HepG2 (cell line): Measurements from ENCODE around the gene KIAA1549. TPM values are rescaled to one million over a fixed set of nuclear protein-coding genes. Genes with fewer than 3 reads are reported as not detected.

Experiments used
- ATAC-seq: fragments of 200-7000 bp; cut with Tn5 transposase; 3 replicates; pipeline ENCODE4 v1.9.1; 2020; ENCODE audit warnings: mild to moderate bottlenecking, moderate library complexity
- BruUV-seq: library from RNA; stranded (reverse); fragments of 400-500 nt; replicated peaks from 2 replicates; lab custom pipeline; 2021; lab: Mats Ljungman, UMichigan
- CTCF ChIA-PET: fragments of 300-600 bp; formaldehyde crosslinking; extraction: SDS; loops from one replicate; lab custom pipeline; 2021; ENCODE audit warnings: low total read pairs, inconsistent platforms, low intra/inter-chr PET ratio; lab: Yijun Ruan, JAX
- POLR2A ChIA-PET: fragments of 350-600 bp; sonication (Branson Sonifier 250); formaldehyde crosslinking; loops from one replicate; lab custom pipeline; 2020; ENCODE audit warnings: antibody characterized with exemption, inconsistent platforms; lab: Yijun Ruan, JAX
- DNase-seq: peaks from one replicate; pipeline ENCODE4 v3.0.0-alpha.2; 2015; ENCODE audit warnings: low spot score
- FAIRE-seq: peaks from 3 replicates; lab custom pipeline; 2011; peaks lifted over from hg19 to GRCh38; lab: Jason Lieb, UNC
- H2AFZ ChIP-seq: one replicate; pipeline ENCODE4 v1.6.1; 2011; ENCODE audit warnings: low read length, inconsistent platforms
- H3K27ac ChIP-seq: fragments of 300-600 bp; 3 replicates; pipeline ENCODE4 v1.8.0; 2011; ENCODE audit warnings: mixed run types, mild to moderate bottlenecking, mixed read lengths, low read length, inconsistent platforms; ENCODE audit not compliant: insufficient read depth; ENCODE audit errors: extremely low read length
- H3K27me3 ChIP-seq, 2 experiments: fragments of 200-600 bp in 1 of 2; 2 replicates in 1 of 2; 3 replicates in 1 of 2; pipeline versions ENCODE4 v1.6.0 to v1.8.0; 2011; ENCODE audit warnings: low read length in 2 of 2, mild to moderate bottlenecking in 2 of 2, moderate library complexity in 2 of 2, inconsistent platforms in 1 of 2; ENCODE audit not compliant: insufficient read depth in 2 of 2, control insufficient read depth in 1 of 2
- H3K36me3 ChIP-seq, 2 experiments: fragments of 200-600 bp in 1 of 2; replicated peaks in 1 of 2; 2 replicates in 1 of 2; 3 replicates in 1 of 2; pipeline versions ENCODE4 v1.5.1 to v1.8.0; 2011; ENCODE audit warnings: low read length in 2 of 2, inconsistent platforms in 1 of 2; ENCODE audit not compliant: insufficient read depth in 2 of 2, control insufficient read depth in 1 of 2
- H3K4me1 ChIP-seq: 2 replicates; pipeline ENCODE4 v1.5.1; 2012; ENCODE audit warnings: low read length, inconsistent platforms; ENCODE audit not compliant: insufficient read depth
- H3K4me2 ChIP-seq: 2 replicates; pipeline ENCODE4 v1.6.0; 2011; ENCODE audit warnings: low read depth, low read length, inconsistent platforms
- H3K4me3 ChIP-seq, 3 experiments: fragments of 200-600 bp in 1 of 3; sonication (generic), shearing (Covaris generic) in 1 of 3; replicated peaks in 1 of 3; 2 replicates each; pipeline ENCODE4 v1.5.1; 2011 to 2016; ENCODE audit warnings: low read length in 3 of 3, inconsistent platforms in 2 of 3, low read depth in 2 of 3, mild to moderate bottlenecking in 2 of 3, control low read depth in 1 of 3, mixed read lengths in 1 of 3; ENCODE audit not compliant: insufficient read depth in 1 of 3
- H3K79me2 ChIP-seq: one replicate; pipeline ENCODE4 v1.6.1; 2011; ENCODE audit warnings: low read length, inconsistent platforms; ENCODE audit not compliant: insufficient read depth
- H3K9ac ChIP-seq: 2 replicates; pipeline ENCODE4 v1.6.0; 2011; ENCODE audit warnings: mild to moderate bottlenecking, low read depth, low read length, inconsistent platforms; ENCODE audit not compliant: insufficient read depth
- H3K9me3 ChIP-seq: 2 replicates; pipeline ENCODE4 v1.5.1; 2012; ENCODE audit warnings: mild to moderate bottlenecking, low read length
- H4K20me1 ChIP-seq: 2 replicates; pipeline ENCODE4 v1.6.0; 2011; ENCODE audit warnings: inconsistent platforms, mild to moderate bottlenecking, low read length, moderate library complexity; ENCODE audit not compliant: insufficient read depth
- FUBP1 ChIP-seq: sonication (generic); formaldehyde crosslinking; IDR thresholded peaks from 2 replicates; pipeline ENCODE4 v1.5.1; 2020; ENCODE audit warnings: missing genetic modification reagents, mild to moderate bottlenecking, borderline replicate concordance
- HNF4G ChIP-seq, 2 experiments: sonication (generic) in 1 of 2; formaldehyde crosslinking in 1 of 2; IDR thresholded peaks; 2 replicates each; pipeline versions ENCODE4 v1.4.0 to v1.6.1; 2011 to 2020; ENCODE audit warnings: borderline replicate concordance in 2 of 2, low read depth in 2 of 2, mild to moderate bottlenecking in 2 of 2, low read length in 1 of 2, missing genetic modification reagents in 1 of 2, moderate library complexity in 1 of 2
- KAT8 ChIP-seq: IDR thresholded peaks from 2 replicates; pipeline ENCODE4 v1.6.1; 2016; ENCODE audit warnings: missing genetic modification reagents, missing compliant biosample characterization
- TBX3 ChIP-seq: fragments of 450-650 bp; IDR thresholded peaks from 2 replicates; pipeline ENCODE4 v1.6.1; 2017; ENCODE audit warnings: antibody characterized with exemption, mild to moderate bottlenecking, inconsistent platforms, borderline replicate concordance
- TEAD3 ChIP-seq: optimal IDR thresholded peaks from 2 replicates; pipeline ENCODE3; 2016; ENCODE audit warnings: borderline replicate concordance
- ZNF326 ChIP-seq: sonication (generic); formaldehyde crosslinking; IDR thresholded peaks from 2 replicates; pipeline ENCODE4 v1.4.0; 2020; ENCODE audit warnings: missing genetic modification reagents, borderline replicate concordance
- ZNF362 ChIP-seq: sonication (generic); formaldehyde crosslinking; IDR thresholded peaks from 2 replicates; pipeline ENCODE4 v1.4.0; 2020; ENCODE audit warnings: missing genetic modification reagents, mild to moderate bottlenecking, borderline replicate concordance
- ZSCAN30 ChIP-seq: sonication (generic); formaldehyde crosslinking; IDR thresholded peaks from 2 replicates; pipeline ENCODE4 v1.5.0; 2020; ENCODE audit warnings: mild to moderate bottlenecking, missing genetic modification reagents
- WGBS: methylation state at CpG from one replicate; pipeline ENCODE4 v1.1.6; 2017; ENCODE audit warnings: low lambda C conversion rate; 5-methylcytosine and 5-hydroxymethylcytosine counted together
- in situ Hi-C: cut with HindIII; loops from 2 replicates; pipeline ENCODE4 v1.10.0; 2017; ENCODE audit warnings: low pct_unique_long_range_greater_than_20kb; ENCODE audit not compliant: extremely low pct_ligation_motif_present
- intact Hi-C: fragments of 100-400 bp; cut with micrococcal nuclease; formaldehyde crosslinking; loops from one replicate; pipeline ENCODE4 v1.10.0; 2022; ENCODE audit not compliant: unreplicated experiment
- polyA plus RNA-seq, 8 experiments: library from polyadenylated mRNA; depleted of rRNA in 3 of 8; stranded (reverse) in 7 of 8; unstranded in 1 of 8; fragments of >200 nt; fragmentation: Illumina TruSeq in 4 of 8; extraction: Trizol in 4 of 8; gene quantifications; 2 replicates each; pipeline versions ENCODE4 v1.2.1 to v1.2.3, GENCODE V29; 2011 to 2016; ENCODE audit warnings: low read depth in 4 of 8, missing spikeins in 1 of 8, mixed read lengths in 1 of 8; ENCODE audit not compliant: insufficient read depth in 1 of 8
- total RNA-seq, 5 experiments: library from RNA; depleted of rRNA; stranded (reverse); fragments of >200 nt; fragmentation: Illumina TruSeq; extraction: Trizol; gene quantifications; 2 replicates each; pipeline ENCODE4 v1.2.3, GENCODE V29; 2016; ENCODE audit warnings: low read depth in 1 of 5
- TF ChIP-seq, protein P1 (sequence below), 2 experiments: IDR thresholded peaks; 2 replicates each; pipeline ENCODE4 v1.6.1; 2011 to 2012; ENCODE audit warnings: low read length in 2 of 2, borderline replicate concordance in 1 of 2, low read depth in 1 of 2, mild to moderate bottlenecking in 1 of 2, moderate library complexity in 1 of 2
- TF ChIP-seq, protein P2 (sequence below): sonication (generic); formaldehyde crosslinking; IDR thresholded peaks from 2 replicates; pipeline ENCODE4 v1.8.0; 2022; ENCODE audit warnings: missing genetic modification reagents, low read depth, mild to moderate bottlenecking, borderline replicate concordance

Gene KIAA1549
- total and polyA plus RNA-seq, 2 of the 13 experiments (the other 11 are each of a cell fraction or from before 2014, with no cell fraction given), result 1.1 to 1.8 TPM

GRCh38 chr7:139023076-139023475 is 41.9 kb upstream of the KIAA1549 start:
- in situ Hi-C loops, result no loop called here
- no TSS peak for BruUV-seq
- no peak overlapping the region for H3K4me2 ChIP-seq
- H3K79me2 ChIP-seq, result no peaks in the 10 kb centered on the region
- CTCF ChIA-PET, result no interaction called here
- H3K27ac ChIP-seq, result no peak overlapping the region
- peaks cover 0 to 11% of the 10 kb centered on the region in 2 experiments; a peak in 3 of 5 replicates for H3K36me3 ChIP-seq
- no peak overlapping the region for H3K9ac ChIP-seq
- H2AFZ ChIP-seq, result no peak overlapping the region
- TF ChIP-seq, protein P1, sequence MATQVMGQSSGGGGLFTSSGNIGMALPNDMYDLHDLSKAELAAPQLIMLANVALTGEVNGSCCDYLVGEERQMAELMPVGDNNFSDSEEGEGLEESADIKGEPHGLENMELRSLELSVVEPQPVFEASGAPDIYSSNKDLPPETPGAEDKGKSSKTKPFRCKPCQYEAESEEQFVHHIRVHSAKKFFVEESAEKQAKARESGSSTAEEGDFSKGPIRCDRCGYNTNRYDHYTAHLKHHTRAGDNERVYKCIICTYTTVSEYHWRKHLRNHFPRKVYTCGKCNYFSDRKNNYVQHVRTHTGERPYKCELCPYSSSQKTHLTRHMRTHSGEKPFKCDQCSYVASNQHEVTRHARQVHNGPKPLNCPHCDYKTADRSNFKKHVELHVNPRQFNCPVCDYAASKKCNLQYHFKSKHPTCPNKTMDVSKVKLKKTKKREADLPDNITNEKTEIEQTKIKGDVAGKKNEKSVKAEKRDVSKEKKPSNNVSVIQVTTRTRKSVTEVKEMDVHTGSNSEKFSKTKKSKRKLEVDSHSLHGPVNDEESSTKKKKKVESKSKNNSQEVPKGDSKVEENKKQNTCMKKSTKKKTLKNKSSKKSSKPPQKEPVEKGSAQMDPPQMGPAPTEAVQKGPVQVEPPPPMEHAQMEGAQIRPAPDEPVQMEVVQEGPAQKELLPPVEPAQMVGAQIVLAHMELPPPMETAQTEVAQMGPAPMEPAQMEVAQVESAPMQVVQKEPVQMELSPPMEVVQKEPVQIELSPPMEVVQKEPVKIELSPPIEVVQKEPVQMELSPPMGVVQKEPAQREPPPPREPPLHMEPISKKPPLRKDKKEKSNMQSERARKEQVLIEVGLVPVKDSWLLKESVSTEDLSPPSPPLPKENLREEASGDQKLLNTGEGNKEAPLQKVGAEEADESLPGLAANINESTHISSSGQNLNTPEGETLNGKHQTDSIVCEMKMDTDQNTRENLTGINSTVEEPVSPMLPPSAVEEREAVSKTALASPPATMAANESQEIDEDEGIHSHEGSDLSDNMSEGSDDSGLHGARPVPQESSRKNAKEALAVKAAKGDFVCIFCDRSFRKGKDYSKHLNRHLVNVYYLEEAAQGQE (IDR thresholded peaks at IDR 0.05; ENCODE audit: borderline replicate concordance in 1 of 2, low read depth in 1 of 2, low read length in 2 of 2), result no peak
- TF ChIP-seq TBX3, result no peak
- no peaks in the 10 kb centered on the region for H3K9me3 ChIP-seq
- intact Hi-C loops, result no loop called here
- H3K4me3 ChIP-seq, result no peak overlapping the region
- 64% methylated on average over 5 of the region's 5 CpGs for WGBS
- ATAC-seq, result no peak
- H3K4me1 ChIP-seq, result no peaks in the 10 kb centered on the region
- no peak for DNase-seq
- H3K27me3 ChIP-seq, result no peaks in the 10 kb centered on the region
- no peaks in the 10 kb centered on the region for H4K20me1 ChIP-seq
- POLR2A ChIA-PET, result no interaction called here
- no peak for FAIRE-seq

DNA sequence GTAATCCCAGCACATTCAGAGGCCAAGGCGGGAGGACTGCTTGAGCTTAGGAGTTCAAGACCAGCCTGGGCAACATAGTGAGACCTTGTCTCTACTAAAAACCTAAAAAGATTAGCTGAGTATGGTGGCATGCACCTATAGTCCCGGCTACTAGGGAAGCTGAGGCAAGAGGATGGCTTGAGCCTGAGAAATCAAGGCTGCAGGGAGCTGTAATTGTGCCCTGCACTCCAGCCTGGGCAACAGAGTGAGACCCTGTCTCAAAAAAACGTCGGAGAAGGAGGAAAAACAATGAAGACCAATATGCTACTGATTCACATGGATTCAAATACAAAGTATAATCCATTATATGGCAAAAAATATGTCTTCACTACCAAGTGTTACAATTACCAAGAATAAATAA is 41.1 kb upstream of the KIAA1549 start:
- Histone ChIP-seq H4K20me1 (no peaks in the 10 kb centered on the region), H3K27me3 (no peaks in the 10 kb centered on the region), H3K9me3 (no peaks in the 10 kb centered on the region), H3K27ac (no peak overlapping the region), H3K4me1 (peaks cover 5% of the 10 kb centered on the region; the same call in 1 of the 2 replicates), H2AFZ (no peak overlapping the region), H3K4me2 (no peak overlapping the region), H3K36me3 (peaks cover 0 to 11% of the 10 kb centered on the region in 2 experiments; a peak in 3 of 5 replicates), H3K79me2 (no peaks in the 10 kb centered on the region), H3K9ac (no peak overlapping the region), H3K4me3 (no peak overlapping the region)
- intact Hi-C loops (no loop called here), in situ Hi-C loops (no loop called here)
- POLR2A ChIA-PET, result no interaction called here
- FAIRE-seq (no peak), ATAC-seq (no peak), DNase-seq (no peak)
- TF ChIP-seq FUBP1 (CRISPR knock-in tag), result no peak
- TF ChIP-seq ZNF362 (CRISPR knock-in tag), result no peak
- no peak for TF ChIP-seq ZNF326 (CRISPR knock-in tag)
- TF ChIP-seq, protein P2, sequence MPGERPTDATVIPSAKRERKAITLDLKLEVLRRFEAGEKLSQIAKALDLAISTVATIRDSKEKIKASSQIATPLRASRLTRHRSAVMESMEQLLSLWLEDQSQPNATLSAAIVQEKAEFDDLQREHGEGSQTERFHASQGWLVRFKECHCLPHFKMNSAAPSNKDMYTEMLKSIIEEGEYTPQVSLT (CRISPR knock-in tag), result no peak
- no peak for TF ChIP-seq TEAD3 (CRISPR knock-in tag)
- TF ChIP-seq HNF4G (IDR thresholded peaks at IDR 0.05; ENCODE audit: borderline replicate concordance, low read depth, low read length), result no peak
- no peak for TF ChIP-seq HNF4G (CRISPR knock-in tag; IDR thresholded peaks at IDR 0.05; ENCODE audit: borderline replicate concordance, low read depth)
- TF ChIP-seq ZSCAN30 (CRISPR knock-in tag), result no peak
- no peak for TF ChIP-seq KAT8 (CRISPR knock-in tag)
- CTCF ChIA-PET, result no interaction called here
- BruUV-seq, result no TSS peak
- 54% methylated on average over 4 of the region's 4 CpGs for WGBS
